HFFc6 (cell line): Measurements from ENCODE around the gene CBX5. TPM values are rescaled to one million over a fixed set of nuclear protein-coding genes. Genes with fewer than 3 reads are reported as not detected.
A peak's percentile ranks its signal among the peaks of the same experiment; 100 is the strongest.
"Not testable (repeated sequence)": the region's sequence is repeated elsewhere in the genome, so short reads cannot be mapped to it uniquely, and the experiment has no call there.

Source experiments
- DNase-seq: peaks from one replicate; pipeline ENCODE4 v3.0.0-alpha.2; 2018
- H3K27ac Mint-ChIP-seq: 2 replicates; pipeline ENCODE4 v1.8.0; 2020; ENCODE audit warnings: mild to moderate bottlenecking, mixed read lengths
- H3K27me3 Mint-ChIP-seq: 2 replicates; pipeline ENCODE4 v1.8.0; 2021; ENCODE audit warnings: mild to moderate bottlenecking, moderate library complexity, mixed read lengths; ENCODE audit not compliant: insufficient read depth
- H3K36me3 Mint-ChIP-seq: 2 replicates; pipeline ENCODE4 v1.8.0; 2021; ENCODE audit warnings: low read depth, mixed read lengths
- H3K4me1 Mint-ChIP-seq: 2 replicates; pipeline ENCODE4 v1.8.0; 2020; ENCODE audit warnings: low read depth, mixed read lengths
- H3K4me3 Mint-ChIP-seq: 2 replicates; pipeline ENCODE4 v1.8.0; 2020; ENCODE audit warnings: mild to moderate bottlenecking, moderate library complexity, mixed read lengths
- H3K9me3 Mint-ChIP-seq: 2 replicates; pipeline ENCODE4 v1.8.0; 2020; ENCODE audit warnings: mild to moderate bottlenecking, mixed read lengths
- CTCF ChIP-seq: fragments of 200-600 bp; sonication (generic); IDR thresholded peaks from 2 replicates; pipeline ENCODE4 v1.5.0; 2021; ENCODE audit warnings: antibody characterized with exemption, mild to moderate bottlenecking
- total RNA-seq, 6 experiments: library from RNA; stranded (reverse); fragmentation: NEBNext Ultra II Directional; extraction: Animal tissue kit (Norgen Biotek cat#: 25700); gene quantifications; 2 replicates in 1 of 6; 3 replicates in 5 of 6; pipeline ENCODE4 v1.2.3, GENCODE V29; 2021

Gene CBX5
- total RNA-seq, 6 experiments from 2014 or later: 76.8 to 128 (median 117) TPM

GRCh38 chr12:54239620-54240019, 40.3 kb downstream of the CBX5 start:
- Mint-ChIP-seq H3K4me3 (no peak overlapping the region), H3K27me3 (no peaks in the 10 kb centered on the region), H3K9me3 (no peaks in the 10 kb centered on the region), H3K4me1 (no peaks in the 10 kb centered on the region), H3K27ac (no peak overlapping the region), H3K36me3 (peaks cover 17% of the 10 kb centered on the region)
- DNase-seq: no peak
- no peak for TF ChIP-seq CTCF

- Mint-ChIP-seq H3K4me1 (no peaks in the 10 kb centered on the region), H3K9me3 (no peaks in the 10 kb centered on the region), H3K27me3 (no peaks in the 10 kb centered on the region), H3K27ac (no peak overlapping the region; the same call in 1 of the 2 replicates), H3K4me3 (no peak overlapping the region), H3K36me3 (peaks cover 20% of the 10 kb centered on the region)
- DNase-seq: no peak
- no peak for TF ChIP-seq CTCF
Measured at GRCh38 chr12:54238531-54238930, 41.4 kb downstream of the CBX5 start.

- no peak overlapping the region; the same call in 1 of the 2 replicates for H3K27ac Mint-ChIP-seq
- no peak for DNase-seq
Measured at GRCh38 chr12:54232790-54233189, 47.1 kb downstream of the CBX5 start.

DNA sequence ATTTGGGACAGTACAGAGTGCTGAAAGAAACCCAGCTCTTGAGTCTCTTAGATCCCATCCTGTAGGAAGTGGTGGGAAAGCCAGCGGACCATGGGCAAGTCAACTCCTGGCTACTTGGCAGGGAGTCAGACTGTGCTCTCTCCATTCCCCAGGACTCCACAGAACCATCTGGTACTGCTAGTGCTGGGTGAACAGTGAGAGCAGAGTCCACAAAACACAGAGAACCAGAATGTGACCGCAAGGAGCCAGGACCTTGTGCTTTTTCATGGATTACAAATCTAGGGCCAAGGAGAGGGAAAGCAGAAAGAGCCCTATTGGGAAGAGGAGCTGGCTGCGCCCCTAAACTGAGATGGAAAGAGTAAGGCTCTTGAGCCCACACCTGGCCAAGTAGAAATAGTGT, 48.7 kb downstream of the CBX5 start:
- H3K27me3 Mint-ChIP-seq, H3K27ac Mint-ChIP-seq, H3K36me3 Mint-ChIP-seq: not testable (repeated sequence)

More at GRCh38 chr12:54232790-54233189, 47.1 kb downstream of the CBX5 start:
- H3K9me3 Mint-ChIP-seq: no peaks in the 10 kb centered on the region
- no peak overlapping the region for H3K4me3 Mint-ChIP-seq
- H3K36me3 Mint-ChIP-seq: peaks cover 10% of the 10 kb centered on the region; the same call in 1 of the 2 replicates
- no peaks in the 10 kb centered on the region for H3K27me3 Mint-ChIP-seq
- peaks cover 32% of the 10 kb centered on the region for H3K4me1 Mint-ChIP-seq
- peak; percentile 22; the same call in 1 of the 2 replicates for TF ChIP-seq CTCF

GRCh38 chr12:54230555-54230954, 49.4 kb downstream of the CBX5 start:
- Mint-ChIP-seq H3K27me3 (no peaks in the 10 kb centered on the region), H3K4me1 (peaks cover 39% of the 10 kb centered on the region), H3K4me3 (no peak overlapping the region), H3K9me3 (no peaks in the 10 kb centered on the region), H3K27ac (peak overlapping the region; percentile 92), H3K36me3 (peaks cover 10% of the 10 kb centered on the region; the same call in 1 of the 2 replicates)
- TF ChIP-seq CTCF: no peak
- no peak for DNase-seq

More for the DNA sequence above, 48.7 kb downstream of the CBX5 start:
- DNase-seq, H3K9me3 Mint-ChIP-seq, H3K4me3 Mint-ChIP-seq: not testable (repeated sequence)
- H3K4me1 Mint-ChIP-seq: peaks cover 39% of the 10 kb centered on the region

- peaks cover 39% of the 10 kb centered on the region for H3K4me1 Mint-ChIP-seq
- H3K9me3 Mint-ChIP-seq: no peaks in the 10 kb centered on the region
- DNase-seq: peak; percentile 92
- TF ChIP-seq CTCF: no peak
- peaks cover 8% of the 10 kb centered on the region; the same call in 1 of the 2 replicates for H3K36me3 Mint-ChIP-seq
- no peaks in the 10 kb centered on the region for H3K27me3 Mint-ChIP-seq
- peak overlapping the region; percentile 60 for H3K4me3 Mint-ChIP-seq
- peak overlapping the region; percentile 92 for H3K27ac Mint-ChIP-seq
Measured at GRCh38 chr12:54229624-54230212, 50.2 kb downstream of the CBX5 start.
